ENCODE measurements around the gene CEP170B.
A peak's percentile ranks its signal among the peaks of the same experiment; 100 is the strongest.

CEP170B gene

GRCh38 chr14:104863923-104864266, 1.2 kb upstream of the CEP170B start:
- TF ChIP-seq CTCF (IDR thresholded peaks at IDR 0.05; ENCODE audit: low read length) = no peak
- no peak for TF ChIP-seq EZH2 (IDR thresholded peaks at IDR 0.05; ENCODE audit: borderline replicate concordance, low read length)
- no peak overlapping the region for H2AFZ ChIP-seq (ENCODE audit: low read length)
- H3K9me2 ChIP-seq (ENCODE audit: low read depth, low read length) = no peaks in the 10 kb centered on the region
- no peaks in the 10 kb centered on the region for H3K79me2 ChIP-seq (ENCODE audit: insufficient read depth, low read length)
- no peak overlapping the region for H3K4me3 ChIP-seq (ENCODE audit: low read depth, low read length, poor library complexity, severe bottlenecking)
- H3K4me1 ChIP-seq (ENCODE audit: insufficient read depth, low read length, severe bottlenecking) = peaks cover 4% of the 10 kb centered on the region
- no peaks in the 10 kb centered on the region for H3K9me3 ChIP-seq (ENCODE audit: low read length)
- H3K27ac ChIP-seq (ENCODE audit: low read depth, low read length, poor library complexity, severe bottlenecking) = no peak overlapping the region
- H3K27me3 ChIP-seq (ENCODE audit: insufficient read depth, low read length) = peaks cover 28% of the 10 kb centered on the region
- H3K4me2 ChIP-seq (ENCODE audit: low read length) = no peak overlapping the region
- H3K36me3 ChIP-seq (ENCODE audit: insufficient read depth, low read length) = no peaks in the 10 kb centered on the region
- no peak overlapping the region for H3K9ac ChIP-seq (ENCODE audit: low read length)
- H4K20me1 ChIP-seq (ENCODE audit: insufficient read depth, low read length) = no peaks in the 10 kb centered on the region
- H3F3A ChIP-seq (ENCODE audit: insufficient read depth, low read length) = no peaks in the 10 kb centered on the region

GRCh38 chr14:104864267-104865080, 594 bp upstream of the CEP170B start:
- no peaks in the 10 kb centered on the region for H3K79me2 ChIP-seq (ENCODE audit: insufficient read depth, low read length)
- H3K9ac ChIP-seq (ENCODE audit: low read length) = peak overlapping the region; percentile 26; the same call in 1 of the 2 replicates
- TF ChIP-seq CTCF (IDR thresholded peaks at IDR 0.05; ENCODE audit: low read length) (no peak), EZH2 (IDR thresholded peaks at IDR 0.05; ENCODE audit: borderline replicate concordance, low read length) (no peak)

GRCh38 chr14:104865631-104866441, 768 bp downstream of the CEP170B start:
- no peak overlapping the region for H3K9ac ChIP-seq (ENCODE audit: low read length)
- H3K4me1 ChIP-seq (ENCODE audit: insufficient read depth, low read length, severe bottlenecking) = peaks cover 4% of the 10 kb centered on the region
- H2AFZ ChIP-seq (ENCODE audit: low read length) = no peak overlapping the region
- H3K27ac ChIP-seq (ENCODE audit: low read depth, low read length, poor library complexity, severe bottlenecking) = no peak overlapping the region
- no peaks in the 10 kb centered on the region for H3F3A ChIP-seq (ENCODE audit: insufficient read depth, low read length)
- H3K27me3 ChIP-seq (ENCODE audit: insufficient read depth, low read length) = peaks cover 34% of the 10 kb centered on the region
- no peaks in the 10 kb centered on the region for H3K9me2 ChIP-seq (ENCODE audit: low read depth, low read length)
- TF ChIP-seq EZH2 (IDR thresholded peaks at IDR 0.05; ENCODE audit: borderline replicate concordance, low read length) = no peak
- no peaks in the 10 kb centered on the region for H3K79me2 ChIP-seq (ENCODE audit: insufficient read depth, low read length)
- peak overlapping the region; percentile 42 for H3K4me3 ChIP-seq (ENCODE audit: low read depth, low read length, poor library complexity, severe bottlenecking)
- H3K9me3 ChIP-seq (ENCODE audit: low read length) = no peaks in the 10 kb centered on the region
- no peaks in the 10 kb centered on the region for H4K20me1 ChIP-seq (ENCODE audit: insufficient read depth, low read length)
- H3K4me2 ChIP-seq (ENCODE audit: low read length) = peak overlapping the region; percentile 41
- H3K36me3 ChIP-seq (ENCODE audit: insufficient read depth, low read length) = no peaks in the 10 kb centered on the region

More at GRCh38 chr14:104864267-104865080, 594 bp upstream of the CEP170B start:
- Histone ChIP-seq H4K20me1 (ENCODE audit: insufficient read depth, low read length) (no peaks in the 10 kb centered on the region), H3K9me2 (ENCODE audit: low read depth, low read length) (no peaks in the 10 kb centered on the region), H3K9me3 (ENCODE audit: low read length) (no peaks in the 10 kb centered on the region), H2AFZ (ENCODE audit: low read length) (no peak overlapping the region), H3K27ac (ENCODE audit: low read depth, low read length, poor library complexity, severe bottlenecking) (no peak overlapping the region), H3F3A (ENCODE audit: insufficient read depth, low read length) (no peaks in the 10 kb centered on the region), H3K36me3 (ENCODE audit: insufficient read depth, low read length) (no peaks in the 10 kb centered on the region), H3K4me2 (ENCODE audit: low read length) (peak overlapping the region; percentile 77), H3K4me3 (ENCODE audit: low read depth, low read length, poor library complexity, severe bottlenecking) (peak overlapping the region; percentile 58), H3K4me1 (ENCODE audit: insufficient read depth, low read length, severe bottlenecking) (peaks cover 4% of the 10 kb centered on the region), H3K27me3 (ENCODE audit: insufficient read depth, low read length) (peaks cover 34% of the 10 kb centered on the region)
